Activated T-cell treated with anti-CD3 and anti-CD28 coated beads for 24 hours (primary cell): Measurements from ENCODE around the gene ERICH2.
"Not testable (repeated sequence)": the region's sequence is repeated elsewhere in the genome, so short reads cannot be mapped to it uniquely, and the experiment has no call there.

Experiments
- DNase-seq: peaks from one replicate; pipeline ENCODE4 v3.0.0-alpha.2; 2020; ENCODE audit warnings: low read depth

Gene ERICH2, protein sequence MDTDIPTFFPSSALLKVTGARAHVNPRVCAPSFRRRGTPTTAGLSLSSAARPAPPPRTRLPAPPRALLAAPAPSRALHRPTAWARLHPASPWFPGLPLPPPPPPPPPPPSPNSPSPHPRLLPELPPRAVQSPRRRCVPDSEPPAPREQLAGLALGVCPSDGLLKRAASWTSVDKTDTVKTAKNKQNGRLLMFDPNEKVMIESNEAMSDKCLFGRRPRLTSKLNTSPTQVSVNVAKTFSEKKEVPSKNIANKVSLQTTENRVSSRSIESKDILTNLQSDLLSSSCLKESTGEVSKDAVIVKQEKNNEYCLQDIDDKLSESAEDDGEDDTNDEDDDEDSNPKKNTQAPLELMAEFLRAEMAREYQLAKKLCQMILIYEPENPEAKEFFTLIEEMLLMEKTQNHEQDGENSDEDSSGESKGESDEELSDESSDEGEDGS

DNA sequence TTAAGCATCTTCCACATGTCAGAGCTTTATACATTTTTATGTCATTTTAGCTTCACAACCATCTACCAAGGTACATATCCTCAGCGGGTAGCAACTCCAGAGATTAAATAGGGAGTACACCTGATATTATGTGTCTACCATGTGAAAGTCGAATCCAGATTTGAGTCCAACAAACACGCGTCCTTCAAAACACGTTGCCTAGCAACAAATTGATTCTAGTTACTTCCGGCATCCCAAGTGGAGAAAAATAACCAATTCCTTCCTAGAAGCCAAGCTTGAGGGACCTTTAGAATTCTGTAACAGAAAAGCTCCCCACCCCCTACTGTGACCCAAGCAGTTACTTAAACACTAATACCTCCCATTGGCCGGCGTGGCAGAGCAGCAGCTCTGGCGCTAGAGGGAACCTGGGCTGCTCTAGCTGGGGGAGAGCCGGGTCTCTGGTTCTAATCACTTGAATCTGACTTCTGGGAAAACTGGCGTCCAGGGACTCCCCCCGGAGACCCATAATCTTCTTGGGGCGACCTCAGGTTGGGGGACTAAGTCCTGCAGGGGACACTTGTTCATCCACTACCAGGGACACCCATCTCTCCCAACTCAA is at the start of gene ERICH2:
Gene ERICH2 (plus strand): TSS at position 371 of the 598 bp plus-strand sequence. CDS start 304 bp downstream, outside the sequence.
- DNase-seq: peak; percentile 16

DNA sequence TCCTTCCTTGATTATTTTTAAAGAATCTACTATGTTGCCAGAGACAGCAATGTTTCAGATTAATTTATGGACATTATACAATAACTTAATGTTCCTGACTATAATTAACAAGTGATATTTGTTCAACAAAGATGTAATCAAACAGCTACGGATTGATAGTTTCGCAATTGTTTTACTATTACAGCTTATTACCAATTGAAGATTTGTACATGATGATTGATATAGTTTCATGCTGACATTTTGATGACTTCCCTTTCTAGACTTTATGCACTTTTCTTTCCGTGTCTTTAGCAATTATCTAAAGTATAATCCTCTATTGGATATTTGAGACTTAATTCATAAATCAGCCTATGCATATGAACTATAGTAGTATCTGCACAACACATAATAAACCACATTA is 48.5 kb upstream of the ERICH2 start:
- no peak for DNase-seq

DNA sequence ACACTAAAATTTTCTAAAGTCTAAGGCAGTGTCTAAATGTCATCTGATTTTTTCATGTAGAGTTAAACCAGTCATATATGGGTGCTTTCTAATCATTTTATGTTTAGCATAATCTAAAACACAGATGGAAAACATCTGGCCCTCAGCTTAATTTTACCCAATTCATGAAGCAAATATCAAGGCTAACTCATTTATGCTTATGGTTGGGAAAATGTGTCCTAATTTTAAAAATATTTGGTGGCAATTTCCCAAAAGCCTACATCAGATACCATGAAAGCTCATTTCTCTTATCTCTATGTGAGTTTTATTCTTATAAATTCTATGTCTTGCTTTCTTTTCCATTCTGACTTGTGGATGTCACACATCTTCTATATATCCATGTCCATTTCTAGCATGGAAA is 47.9 kb upstream of the ERICH2 start:
- DNase-seq: no peak

DNA sequence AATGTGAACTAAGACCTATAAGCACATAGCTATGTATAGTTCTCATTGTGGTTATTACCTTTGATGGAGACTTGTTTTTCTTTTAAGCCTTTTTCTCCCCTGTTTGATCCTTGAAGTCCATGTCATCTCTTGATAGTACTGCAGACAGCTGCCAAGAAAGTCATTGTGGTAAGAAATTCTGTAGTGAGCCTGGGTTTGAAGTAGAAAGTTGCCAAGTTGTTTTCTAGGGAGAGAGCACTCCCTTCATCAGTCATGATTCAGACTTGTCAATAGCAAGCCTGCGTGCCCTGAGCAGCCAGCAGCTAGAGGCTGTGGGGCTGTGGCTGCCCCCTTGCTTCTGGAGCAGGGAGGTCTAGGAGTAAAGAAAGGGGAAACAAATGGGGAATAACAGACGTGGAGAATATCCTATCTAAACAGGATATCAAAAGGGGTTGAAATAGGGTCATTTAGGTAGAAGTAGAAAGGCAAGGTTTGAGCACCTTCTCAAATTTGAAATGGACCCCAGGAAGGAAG is 46.7 kb upstream of the ERICH2 start:
- DNase-seq: no peak

DNA sequence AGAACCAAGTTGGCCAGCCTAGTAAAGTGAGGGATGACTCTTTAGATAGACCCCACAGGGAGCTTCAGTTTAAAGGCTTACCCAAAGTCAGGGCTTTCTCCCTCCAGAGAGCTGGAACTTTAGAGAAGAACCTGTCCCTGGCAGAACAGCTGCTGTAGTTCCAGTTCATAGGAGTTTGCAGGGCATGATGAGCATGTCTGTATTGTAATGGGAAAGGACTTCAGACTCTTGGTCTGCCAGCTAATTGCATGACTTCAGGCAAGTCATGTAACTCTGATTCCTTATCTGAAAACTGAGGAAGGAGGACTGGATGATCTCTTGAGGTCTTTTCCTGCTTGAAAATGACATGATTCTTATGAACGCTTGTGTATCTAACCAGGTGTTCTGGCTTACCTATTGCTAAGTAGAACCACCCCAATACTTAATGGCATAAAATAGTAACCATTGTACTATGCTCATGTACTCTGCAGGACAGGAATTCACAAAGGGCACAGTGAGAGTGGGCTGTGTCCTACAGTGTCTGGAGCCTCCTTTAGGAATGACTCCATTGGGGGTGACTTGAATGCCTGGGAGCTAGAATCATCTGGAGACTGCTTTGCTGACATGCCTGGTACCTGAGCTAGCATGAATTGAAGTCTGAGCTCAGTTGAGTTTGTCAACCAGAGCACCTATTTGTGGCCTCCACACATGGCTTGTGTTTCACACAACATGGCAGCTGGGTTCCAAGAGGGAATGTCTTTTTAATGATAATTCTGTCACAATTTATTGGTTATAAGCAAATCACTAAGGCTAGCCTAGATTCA is 36.2 kb upstream of the ERICH2 start:
- no peak for DNase-seq

DNA sequence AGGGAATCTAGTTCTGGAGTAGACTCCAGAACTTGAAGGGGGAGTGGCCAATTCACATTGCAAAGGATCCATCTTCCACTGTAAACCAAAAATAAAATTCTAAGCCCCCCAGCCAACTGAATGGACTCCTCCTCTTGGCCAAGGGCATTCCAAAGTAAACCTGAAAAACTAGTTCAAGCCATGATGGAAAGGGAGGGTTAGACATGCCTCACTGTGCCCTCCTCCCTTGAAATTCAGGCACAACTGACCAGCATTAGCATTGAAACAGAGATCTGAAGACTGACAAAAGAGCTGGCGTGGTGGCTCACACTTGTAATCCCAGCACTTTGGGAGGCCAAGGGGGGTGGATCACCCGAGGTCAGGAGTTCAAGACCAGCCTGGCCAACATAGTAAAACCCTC is 35.6 kb upstream of the ERICH2 start:
- not testable (repeated sequence) for DNase-seq

DNA sequence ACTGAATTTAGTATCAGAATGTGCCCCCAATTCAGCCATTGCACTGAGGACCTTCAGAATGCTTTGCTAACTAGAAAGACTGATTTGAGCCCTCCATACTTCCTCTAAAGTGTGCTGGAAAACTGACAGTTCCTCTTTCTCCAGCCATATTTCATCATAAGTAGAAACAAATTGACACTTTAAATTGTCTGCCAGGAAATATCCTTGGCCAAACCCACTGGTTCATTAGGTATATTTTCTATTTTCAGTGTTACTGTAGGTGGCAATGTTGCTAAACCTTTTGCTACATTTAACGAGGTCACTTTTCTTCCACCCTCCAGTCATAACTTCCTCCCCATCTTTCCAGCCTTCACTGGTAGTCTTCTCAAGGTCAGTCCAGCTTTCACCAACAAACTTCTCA is 33.5 kb upstream of the ERICH2 start:
- no peak for DNase-seq

DNA sequence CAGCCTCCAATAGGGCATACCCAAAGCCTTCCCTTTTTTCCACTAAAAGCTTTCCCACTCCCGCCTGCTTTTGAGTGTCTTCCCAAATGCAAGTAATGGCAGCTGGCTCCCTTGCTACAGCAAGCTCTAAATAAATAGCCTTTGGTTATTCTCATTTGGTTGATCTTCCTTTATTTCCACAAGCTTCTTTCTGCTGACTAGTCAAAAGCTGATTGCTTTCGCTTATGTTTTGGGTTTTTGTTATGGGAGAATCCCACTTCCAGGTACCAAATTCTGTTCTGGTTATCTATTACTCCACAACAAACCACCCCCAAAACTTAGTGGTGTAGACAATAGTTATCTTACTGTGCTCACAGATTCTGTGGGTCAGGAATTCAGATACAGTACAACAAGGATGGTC is 32.8 kb upstream of the ERICH2 start:
- no peak for DNase-seq

DNA sequence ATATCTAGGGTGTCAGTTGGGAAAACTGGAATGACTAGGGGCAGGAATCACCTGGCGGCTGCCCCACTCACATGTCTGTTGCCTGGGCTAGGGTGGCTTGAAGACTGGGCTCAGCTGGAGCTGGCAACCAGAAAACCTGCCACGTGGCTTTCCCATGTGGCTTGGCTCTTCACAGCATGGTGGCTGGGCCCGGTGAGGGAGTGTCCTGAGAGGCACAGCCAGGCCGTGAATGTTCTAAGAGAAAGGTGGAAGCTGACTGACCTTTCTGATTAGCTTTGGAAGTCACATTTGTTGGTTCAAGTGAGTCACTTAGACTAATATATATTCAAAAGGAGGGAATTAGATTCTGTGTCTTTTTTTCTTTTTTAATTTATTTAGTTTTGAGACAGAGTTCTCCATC is 32.4 kb upstream of the ERICH2 start:
- DNase-seq: no peak

DNA sequence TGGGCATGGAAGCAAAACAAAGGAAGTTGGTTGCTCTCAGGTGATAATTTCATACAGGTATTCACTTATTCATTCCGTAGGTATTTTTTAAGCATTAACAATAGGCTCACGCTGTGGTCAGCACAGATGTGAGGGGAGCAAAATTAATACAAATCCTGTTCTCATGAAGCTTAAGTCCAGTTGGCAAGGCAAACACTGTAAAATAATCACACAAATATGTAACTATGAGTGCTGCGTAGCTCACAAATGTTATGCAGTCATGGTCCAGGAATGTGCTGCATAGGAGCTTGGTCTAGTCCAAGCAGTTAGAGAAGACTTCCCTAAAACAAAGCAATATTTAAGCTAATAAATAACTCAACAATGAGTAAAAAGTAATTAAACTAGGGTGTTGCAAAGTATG is 31.1 kb upstream of the ERICH2 start:
- no peak for DNase-seq

DNA sequence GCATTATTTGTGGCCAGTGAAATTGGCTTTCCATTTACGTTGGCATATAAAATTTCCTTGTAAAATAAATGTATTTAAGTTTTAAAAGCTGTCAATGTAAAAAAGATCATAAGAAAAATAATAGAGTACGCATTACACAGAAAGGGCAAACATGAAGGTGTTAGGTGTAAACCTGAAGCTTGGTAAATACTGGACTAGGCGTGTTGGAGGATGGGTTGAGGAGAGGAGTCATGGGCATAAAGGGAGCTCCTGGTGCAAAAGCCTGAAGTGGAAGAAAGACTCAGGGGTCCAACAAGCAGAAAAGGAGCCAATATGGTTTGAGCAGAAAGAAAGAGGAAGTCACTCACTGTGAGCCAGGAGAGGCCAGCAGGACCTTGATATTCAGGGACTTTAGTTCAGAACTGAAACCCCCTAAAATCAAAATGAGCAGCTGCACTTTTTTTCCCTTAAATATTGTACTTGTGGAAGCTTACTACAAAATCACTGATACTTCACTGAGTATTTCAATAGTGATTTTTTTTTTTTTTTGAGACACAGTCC is 30.6 kb upstream of the ERICH2 start:
- DNase-seq: no peak

DNA sequence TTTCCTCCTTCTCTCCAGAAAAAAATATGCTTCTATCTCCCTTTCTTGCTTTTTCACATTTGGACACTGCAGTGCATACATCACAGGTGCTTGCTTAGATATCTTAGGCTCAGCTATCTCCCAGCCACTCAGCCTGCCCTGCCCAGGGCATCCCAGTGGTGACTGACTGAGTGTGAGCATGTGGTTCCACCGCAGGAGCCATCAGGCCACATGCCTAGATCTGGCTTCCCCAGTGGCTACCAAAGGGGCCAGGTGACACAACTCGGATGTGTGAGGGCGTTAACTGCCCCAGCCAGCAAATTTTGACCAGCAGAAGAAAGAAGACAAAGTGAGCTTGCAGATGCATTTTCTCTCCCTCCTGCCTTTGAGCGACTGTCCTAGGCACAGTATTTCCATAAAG is 29.5 kb upstream of the ERICH2 start:
- no peak for DNase-seq

DNA sequence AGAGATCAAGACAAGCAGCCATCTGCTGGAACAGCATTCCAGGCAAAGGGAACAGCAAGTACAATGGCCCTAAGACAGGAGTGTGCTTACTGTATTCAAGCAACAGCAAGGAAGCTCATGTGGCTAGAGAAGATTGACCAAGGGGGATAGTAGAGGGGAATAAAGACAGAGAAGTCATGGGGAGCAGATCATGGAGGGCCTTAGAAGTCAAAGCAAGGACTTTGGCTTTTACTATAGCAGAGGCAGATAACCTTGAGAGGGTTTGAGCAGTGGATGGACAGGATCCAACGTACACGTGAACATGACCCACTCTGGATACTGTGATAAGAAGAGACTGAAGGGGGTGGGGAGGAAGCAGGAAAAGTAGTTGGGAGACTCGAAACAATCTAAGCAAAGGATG is 28.2 kb upstream of the ERICH2 start:
- no peak for DNase-seq

DNA sequence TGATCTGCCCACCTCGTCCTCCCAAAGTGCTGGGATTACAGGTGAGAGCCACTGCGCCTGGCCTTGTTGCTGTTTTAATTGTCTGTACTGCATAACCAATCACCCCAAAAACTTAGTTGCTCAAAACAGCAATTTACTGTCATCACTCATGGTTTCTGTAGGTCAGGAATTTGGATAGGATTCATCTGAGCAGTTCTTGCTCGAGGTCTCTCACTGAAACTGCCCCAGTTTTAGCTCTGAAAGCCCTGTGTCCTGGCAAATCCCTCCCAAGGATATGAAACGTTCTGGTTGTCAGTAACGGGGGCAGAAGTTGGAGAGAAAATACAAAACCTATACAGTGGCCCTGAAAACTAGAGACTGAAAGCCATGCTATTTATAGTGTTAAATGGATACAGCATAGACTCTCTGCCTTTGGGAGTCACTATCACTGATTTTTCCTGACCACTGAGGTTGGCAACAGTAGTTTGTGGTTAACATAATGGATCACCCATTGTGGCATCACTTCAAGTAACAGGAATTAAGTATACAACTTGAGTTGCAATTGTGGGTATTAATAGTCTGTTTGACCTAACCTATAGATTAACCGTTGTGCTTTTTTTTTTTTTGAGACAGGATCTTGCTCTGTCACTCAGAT is 27.2 kb upstream of the ERICH2 start:
- DNase-seq: no peak

DNA sequence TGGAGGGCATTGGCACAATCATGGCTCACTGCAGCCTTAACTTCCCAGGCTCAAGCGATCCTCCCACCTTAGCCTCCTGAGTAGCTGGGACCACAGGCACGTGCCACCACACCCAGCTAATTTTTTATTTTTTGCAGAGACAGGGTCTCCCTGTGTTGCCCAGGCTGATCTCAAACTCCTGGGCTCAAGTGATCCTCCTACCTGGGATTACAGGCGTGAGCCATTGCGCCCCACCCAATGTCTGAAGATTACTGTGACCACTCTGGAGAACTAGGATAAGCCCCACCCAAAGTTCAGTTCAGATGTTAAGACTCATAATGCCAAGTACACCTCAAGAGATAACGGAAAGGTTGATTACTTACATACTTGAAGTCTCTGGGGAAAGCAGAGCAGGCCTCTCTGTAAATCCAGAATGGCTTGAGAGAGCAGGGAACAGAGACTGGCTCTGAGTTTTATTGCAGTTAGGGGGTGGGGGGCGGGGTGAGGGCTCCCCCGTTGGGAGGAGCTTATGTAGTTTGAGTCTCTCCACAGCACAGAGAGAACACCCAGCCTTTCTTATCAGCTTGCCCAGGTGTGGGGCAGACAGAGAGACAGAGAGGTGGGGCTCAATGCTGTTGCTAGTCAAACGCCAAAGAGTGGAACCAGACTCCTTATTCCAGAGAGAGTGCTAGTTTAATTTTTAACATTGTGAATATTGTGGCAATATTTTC is 26.5 kb upstream of the ERICH2 start:
- DNase-seq: no peak

DNA sequence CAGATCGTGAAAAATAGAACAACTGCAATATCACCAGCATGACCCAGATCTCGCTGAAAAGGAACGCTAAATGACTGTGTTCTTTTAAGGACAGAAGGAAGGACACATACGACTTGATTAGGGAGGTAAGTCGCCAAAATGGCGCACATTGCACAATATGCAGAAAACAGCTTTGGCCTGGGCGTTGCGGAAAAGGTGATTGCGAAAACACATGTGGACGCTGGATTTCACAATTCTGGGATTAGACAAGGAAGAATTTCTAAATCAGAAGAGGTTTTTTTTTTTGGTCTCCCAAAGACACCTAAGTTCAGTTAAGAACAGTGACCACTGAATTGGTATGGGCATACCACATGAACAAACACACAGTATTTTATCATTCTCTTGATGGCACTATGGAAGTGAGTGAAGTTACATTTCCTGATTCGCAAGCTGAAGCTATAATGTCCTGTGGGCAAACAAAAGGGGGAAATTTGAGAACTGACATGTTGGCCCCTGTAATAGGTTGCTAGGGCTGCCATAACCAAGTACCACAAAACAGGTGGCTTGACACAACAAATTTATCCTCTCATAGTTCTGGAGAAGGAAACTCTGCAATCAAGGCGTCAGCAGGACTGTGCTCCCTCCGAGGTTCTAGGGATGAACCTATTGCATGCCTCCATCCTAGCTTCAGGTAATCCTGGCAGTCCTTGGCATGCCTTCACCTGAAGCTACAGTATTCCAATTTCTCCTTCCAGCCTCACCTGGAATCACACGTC is 25.8 kb upstream of the ERICH2 start:
- no peak for DNase-seq

DNA sequence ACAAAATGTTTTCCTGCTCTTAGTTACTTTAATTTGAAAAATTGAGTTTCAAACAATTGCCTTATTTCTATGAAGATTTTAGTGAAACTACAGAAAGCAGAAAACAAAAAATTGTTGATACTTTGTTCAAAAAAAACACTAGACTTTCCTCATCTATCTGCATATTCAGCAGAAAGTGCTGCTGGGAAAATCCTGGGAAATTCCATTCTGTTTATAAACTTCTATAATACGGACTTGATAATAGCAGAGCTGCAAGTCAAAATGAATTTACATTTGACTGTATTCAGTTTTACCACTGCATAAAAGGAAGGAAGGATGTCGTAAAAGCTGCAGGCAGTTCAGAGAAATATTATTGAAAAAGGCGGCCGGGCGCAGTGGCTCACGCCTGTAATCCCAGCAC is 24.9 kb upstream of the ERICH2 start:
- DNase-seq: no peak

DNA sequence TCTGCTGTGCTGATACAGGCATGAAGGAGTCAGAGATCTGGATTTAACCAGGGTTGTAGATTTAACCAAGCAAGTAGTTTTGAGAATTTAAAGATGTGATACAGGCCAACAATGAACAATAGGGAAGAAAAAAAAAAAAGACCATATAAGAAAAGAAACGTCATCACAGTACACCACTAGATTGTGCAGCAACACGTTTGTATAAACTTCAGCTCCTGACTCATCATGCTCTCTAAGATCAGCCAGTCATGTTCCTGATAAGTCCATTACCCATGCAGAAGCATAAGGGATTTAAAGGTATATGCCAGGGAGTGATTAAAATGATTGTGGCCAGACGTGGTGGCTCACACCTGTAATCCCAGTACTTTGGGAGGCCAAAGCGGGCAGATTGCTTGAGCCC is 22.3 kb upstream of the ERICH2 start:
- DNase-seq: no peak

DNA sequence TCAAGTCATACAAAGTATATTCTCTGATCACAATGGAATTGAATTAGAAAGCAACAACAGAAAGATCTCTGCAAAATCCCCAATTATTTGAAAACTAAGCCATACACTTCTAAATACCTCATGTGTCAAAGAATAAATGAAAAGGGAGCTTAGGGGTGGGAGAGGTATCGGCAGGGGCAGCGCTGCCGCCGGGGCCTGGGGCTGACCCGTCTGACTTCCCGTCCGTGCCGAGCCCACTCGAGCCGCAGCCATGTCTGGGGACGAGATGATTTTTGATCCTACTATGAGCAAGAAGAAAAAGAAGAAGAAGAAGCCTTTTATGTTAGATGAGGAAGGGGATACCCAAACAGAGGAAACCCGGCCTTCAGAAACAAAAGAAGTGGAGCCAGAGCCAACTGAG is 18.6 kb upstream of the ERICH2 start:
- not testable (repeated sequence) for DNase-seq

DNA sequence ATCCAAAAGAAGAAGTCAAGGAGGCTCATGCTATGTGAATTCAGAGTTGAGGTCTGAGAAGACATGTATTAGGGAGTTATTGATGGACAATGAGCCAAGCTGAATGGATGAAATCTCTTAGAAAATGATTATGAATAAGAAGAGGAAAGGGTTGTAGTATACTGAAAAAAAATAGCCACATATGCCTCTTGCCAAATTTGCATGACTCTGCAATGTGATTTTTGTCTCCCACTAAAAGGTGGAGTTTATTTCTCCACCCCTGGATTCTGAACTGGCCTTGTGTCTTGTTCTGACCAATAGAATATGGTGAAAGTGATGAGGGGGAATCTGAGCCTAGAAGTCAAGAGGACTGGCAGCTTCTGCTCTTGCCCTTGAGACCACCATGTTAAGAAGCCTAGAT is 8.6 kb upstream of the ERICH2 start:
- no peak for DNase-seq

DNA sequence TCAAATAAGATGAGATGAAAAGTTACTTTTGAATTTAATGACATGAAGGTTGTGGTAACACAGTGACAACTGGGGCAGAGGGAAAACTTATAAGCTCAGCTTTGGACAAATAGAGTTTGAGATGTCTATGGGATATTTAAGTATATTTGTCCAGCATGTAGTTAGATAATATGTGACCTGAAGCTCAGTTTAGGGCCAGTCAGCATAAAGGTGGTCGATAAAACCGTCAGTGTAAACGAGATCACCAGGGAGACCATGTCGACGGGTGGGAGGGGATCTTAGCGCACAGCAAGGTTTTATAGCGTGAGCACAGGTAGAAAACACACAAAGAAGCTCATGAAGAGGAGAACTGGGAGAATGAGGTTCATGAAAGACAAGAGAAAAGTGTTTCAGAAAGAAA is 7.4 kb upstream of the ERICH2 start:
- no peak for DNase-seq
